Activated CD4-positive, alpha-beta T cell treated with anti-CD3 and anti-CD28 coated beads, Interleukin-2, amount 50 U/mL, for 24 hours (primary cell): ENCODE results near the gene SCO1.
"Not testable (repeated sequence)": the region's sequence is repeated elsewhere in the genome, so short reads cannot be mapped to it uniquely, and the experiment has no call there.

ENCODE experiments used
- DNase-seq, 2 donors: peaks; one replicate each; pipeline ENCODE4 v3.0.0-alpha.2; 2020; ENCODE audit warnings: low read depth in 1 of 2, low spot score in 1 of 2

Gene SCO1

GRCh38 chr17:10697092-10698081, at the start of gene SCO1, which contains the start of gene ADPRM:
Gene SCO1, minus strand, starts transcription at chr17:10697533. Its CDS starts 26 bp downstream, at chr17:10697507.
Gene ADPRM, plus strand, starts transcription at chr17:10697594. Its CDS starts 7,333 bp downstream, at chr17:10704927.
- DNase-seq, result peak; percentile 77 to 91

- no peak for DNase-seq
These were observed 47.9 kb upstream of the SCO1 start for GRCh38 chr17:10745231-10745630.

- DNase-seq, result no peak
These were observed 47.2 kb upstream of the SCO1 start for GRCh38 chr17:10744501-10745000.

- DNase-seq, result no peak
These were observed 46.1 kb upstream of the SCO1 start for GRCh38 chr17:10743316-10744009.

GRCh38 chr17:10742431-10742830, 45.1 kb upstream of the SCO1 start:
- DNase-seq, result no peak

- no peak for DNase-seq
These were observed 44.2 kb upstream of the SCO1 start for GRCh38 chr17:10741416-10742135.

GRCh38 chr17:10739386-10739785, 42.1 kb upstream of the SCO1 start:
- no peak for DNase-seq

GRCh38 chr17:10738521-10739258, 41.4 kb upstream of the SCO1 start:
- DNase-seq, result no peak

GRCh38 chr17:10737736-10738135, 40.4 kb upstream of the SCO1 start:
- DNase-seq, result no peak

GRCh38 chr17:10737168-10737622, 39.9 kb upstream of the SCO1 start:
- DNase-seq, result peak in 1 of 2 donors; percentile 20

- no peak for DNase-seq
These were observed 38.5 kb upstream of the SCO1 start for GRCh38 chr17:10735821-10736220.

GRCh38 chr17:10735251-10735650, 37.9 kb upstream of the SCO1 start:
- no peak for DNase-seq

- DNase-seq, result no peak
These were observed 36.3 kb upstream of the SCO1 start for GRCh38 chr17:10733666-10734065.

GRCh38 chr17:10732121-10732520, 34.8 kb upstream of the SCO1 start:
- not testable (repeated sequence) for DNase-seq

GRCh38 chr17:10731408-10731879, 34.1 kb upstream of the SCO1 start:
- DNase-seq, result no peak

GRCh38 chr17:10730247-10730646, 32.9 kb upstream of the SCO1 start:
- not testable (repeated sequence) for DNase-seq

- peak; percentile 12 to 21 for DNase-seq
These were observed 32.2 kb upstream of the SCO1 start, which contains the start of gene TMEM220 for GRCh38 chr17:10729334-10730193. Gene TMEM220, minus strand, starts transcription at chr17:10730023. Its CDS starts 172 bp downstream, at chr17:10729851.

GRCh38 chr17:10728331-10728892, 31.1 kb upstream of the SCO1 start:
- no peak for DNase-seq

GRCh38 chr17:10727192-10727591, 29.9 kb upstream of the SCO1 start:
- DNase-seq, result no peak
